DOHH2 (cell line): Measurements from ENCODE around the gene GREM2.

ENCODE experiments used
- CTCF ChIP-seq: fragments of 200-600 bp; sonication (generic); IDR thresholded peaks from one replicate; pipeline ENCODE4 v1.5.1; 2014; ENCODE audit warnings: antibody characterized with exemption, mild to moderate bottlenecking, low read depth, low read length; ENCODE audit not compliant: poor library complexity, severe bottlenecking
- EZH2phosphoT487 ChIP-seq: fragments of 200-600 bp; sonication (generic); IDR thresholded peaks from 2 replicates; pipeline ENCODE4 v1.6.1; 2017; ENCODE audit warnings: borderline replicate concordance, mild to moderate bottlenecking, antibody characterized with exemption, low read length, moderate library complexity, mixed read lengths

GRCh38 chr1:240464099-240464498, 147.9 kb downstream of the GREM2 start:
- no peak for TF ChIP-seq CTCF
- no peak for TF ChIP-seq EZH2phosphoT487
